Activated CD4-positive, alpha-beta T cell treated with anti-CD3 and anti-CD28 coated beads for 48 hours (primary cell): ENCODE data around the gene IRF6.

Source experiments
- DNase-seq: peaks from one replicate; pipeline ENCODE4 v3.0.0-alpha.2; 2020

The IRF6 gene

DNA sequence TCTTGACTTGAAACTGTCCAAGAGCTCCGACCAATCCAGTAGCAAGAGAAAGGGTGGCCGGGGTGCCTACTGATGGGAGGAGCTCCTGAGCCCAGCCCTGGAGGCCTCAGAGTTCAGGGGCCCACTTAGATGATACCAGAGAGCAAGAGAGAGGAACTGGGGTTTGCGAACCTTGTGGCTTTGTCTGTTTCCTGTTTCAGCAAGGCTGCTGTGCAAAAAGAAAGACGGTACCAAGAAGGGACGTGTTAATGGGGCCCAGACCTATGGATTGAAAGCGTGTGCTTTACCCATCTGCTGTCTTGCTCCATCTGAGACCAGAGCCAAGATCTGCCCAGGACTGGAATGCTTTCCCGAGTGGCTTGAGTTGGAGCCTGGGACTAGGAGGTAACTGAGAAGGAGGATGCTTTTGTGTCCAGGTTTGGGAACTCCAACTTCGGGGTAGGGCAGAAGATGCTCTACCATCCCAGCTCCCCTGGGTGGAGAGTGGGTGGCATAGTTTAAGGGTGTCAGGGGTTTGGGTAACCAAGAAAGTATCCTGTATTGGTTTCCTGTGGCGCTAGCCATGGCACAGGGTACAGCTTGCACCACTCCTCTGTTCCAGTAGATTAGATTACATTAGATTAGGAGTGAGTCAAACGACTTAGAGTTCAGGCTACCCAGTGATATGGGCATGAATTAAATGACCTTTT lies 49.9 kb downstream of the IRF6 start, which contains the start of gene TRAF3IP3:
TRAF3IP3 (plus strand) TSS at position 128 of the 689 bp plus-strand sequence. CDS start 3,987 bp downstream, outside the sequence.
- DNase-seq, result peak; percentile 87

DNA sequence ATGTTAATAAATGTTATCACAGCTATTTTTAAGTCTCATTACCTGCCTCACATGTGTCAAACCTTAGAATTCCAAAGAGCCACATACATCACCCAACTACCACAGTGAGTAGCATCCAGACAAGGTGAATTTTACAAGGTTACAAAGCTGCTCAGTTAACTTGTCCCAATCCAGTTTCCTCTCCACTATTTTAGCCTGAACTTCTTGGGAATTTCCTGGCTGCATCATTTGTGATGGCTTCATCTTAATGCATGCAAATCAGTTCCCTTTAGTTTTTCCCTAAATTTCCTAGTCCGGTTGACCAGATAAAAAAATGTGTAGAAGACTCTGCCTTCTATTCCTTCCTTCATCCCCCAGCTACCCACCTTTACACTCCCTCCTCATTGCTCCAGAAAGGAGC lies 50.7 kb downstream of the IRF6 start:
- no peak for DNase-seq

DNA sequence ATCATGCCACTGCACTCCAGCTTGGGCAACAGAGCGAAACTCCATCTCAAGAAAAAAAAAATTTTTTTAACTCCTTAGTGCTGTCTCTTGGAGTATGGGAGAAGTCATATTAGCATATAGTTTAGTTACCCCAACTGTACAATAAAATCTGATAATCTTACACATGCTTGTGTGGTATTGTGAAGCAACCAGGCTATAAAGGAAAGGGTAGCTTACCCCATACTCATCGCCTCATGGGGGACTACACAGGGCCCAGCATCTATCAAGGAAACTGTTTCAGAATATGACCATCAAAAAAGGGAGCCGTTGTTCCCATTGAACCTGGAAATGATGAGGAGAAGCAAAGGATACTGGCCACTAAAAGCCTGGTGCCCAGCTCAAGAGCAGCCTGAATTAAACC lies 53.1 kb downstream of the IRF6 start:
- no peak for DNase-seq

DNA sequence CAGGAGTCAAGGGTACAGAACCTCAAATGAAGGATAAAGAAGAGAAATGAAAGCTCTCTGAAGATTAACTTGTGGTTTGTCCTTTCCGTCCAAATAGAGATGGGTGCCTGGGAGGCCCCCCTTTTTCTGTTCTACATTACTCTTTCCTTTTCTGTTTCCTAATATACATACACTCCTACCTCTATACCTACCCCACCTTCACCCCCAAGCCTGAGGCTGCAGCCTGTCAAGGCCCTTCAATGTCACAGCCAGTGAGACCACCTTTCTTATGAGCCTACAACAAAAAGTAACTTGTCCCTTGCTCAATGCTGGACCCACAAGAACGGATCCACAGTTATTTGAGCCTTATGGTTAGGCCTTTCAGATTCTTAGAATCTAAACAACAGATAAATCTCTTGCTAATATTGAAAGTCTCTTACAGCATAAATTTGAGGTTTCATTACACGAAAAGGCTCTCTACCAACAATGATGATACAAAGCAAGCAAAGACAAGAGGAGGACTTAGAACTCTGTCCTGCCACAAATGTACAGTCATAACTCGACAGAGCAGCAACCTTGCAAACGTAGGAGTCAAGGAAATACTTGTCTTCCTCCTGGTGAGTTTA lies 54.2 kb downstream of the IRF6 start:
- DNase-seq, result peak; percentile 56

DNA sequence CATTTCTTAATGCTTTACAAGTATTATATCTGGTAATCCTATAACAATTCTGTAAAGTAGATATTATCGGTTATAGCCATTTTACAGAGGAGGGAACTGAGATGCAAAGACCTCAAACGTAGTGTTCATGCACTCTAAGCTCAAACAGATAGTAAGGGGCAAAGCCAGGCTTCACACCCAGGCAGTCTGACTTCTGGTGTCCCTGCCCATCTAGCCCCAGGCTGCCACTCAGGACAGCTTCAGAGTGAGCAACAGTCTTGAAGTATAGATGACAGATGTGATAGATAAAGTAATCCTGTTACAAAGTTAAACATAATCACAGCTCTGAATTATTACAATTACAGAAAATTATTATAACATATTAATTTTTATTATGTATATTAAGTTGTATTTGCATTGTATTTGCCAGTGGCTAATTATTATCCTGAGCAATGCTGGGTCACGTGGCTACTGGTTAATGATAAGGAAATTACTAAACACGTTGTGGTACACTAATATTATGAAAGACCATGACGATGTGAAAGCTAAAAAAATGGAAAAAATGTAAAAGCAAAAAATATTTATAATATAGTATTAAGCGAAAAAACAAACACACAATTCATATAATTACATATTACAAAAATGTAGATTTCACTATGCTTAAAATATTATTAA lies 56.1 kb downstream of the IRF6 start:
- DNase-seq, result no peak

DNA sequence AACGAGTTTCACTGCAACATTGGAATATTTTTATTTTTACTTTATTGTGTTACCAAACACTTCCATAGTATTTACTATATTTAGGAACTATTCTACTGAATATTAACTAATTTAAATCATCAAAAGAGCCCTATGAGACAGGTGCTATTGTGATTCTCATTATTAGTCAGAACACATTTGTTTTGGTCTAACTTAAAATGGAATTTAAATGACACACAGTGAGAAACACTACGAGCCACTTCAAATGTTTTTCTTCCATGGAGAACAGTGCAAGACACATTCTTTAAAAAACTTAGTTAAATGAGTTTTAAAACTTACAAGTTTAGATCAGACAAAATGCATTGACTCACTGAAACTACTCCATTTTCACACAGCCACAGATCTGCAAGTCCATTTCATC lies 56.7 kb downstream of the IRF6 start:
- no peak for DNase-seq

DNA sequence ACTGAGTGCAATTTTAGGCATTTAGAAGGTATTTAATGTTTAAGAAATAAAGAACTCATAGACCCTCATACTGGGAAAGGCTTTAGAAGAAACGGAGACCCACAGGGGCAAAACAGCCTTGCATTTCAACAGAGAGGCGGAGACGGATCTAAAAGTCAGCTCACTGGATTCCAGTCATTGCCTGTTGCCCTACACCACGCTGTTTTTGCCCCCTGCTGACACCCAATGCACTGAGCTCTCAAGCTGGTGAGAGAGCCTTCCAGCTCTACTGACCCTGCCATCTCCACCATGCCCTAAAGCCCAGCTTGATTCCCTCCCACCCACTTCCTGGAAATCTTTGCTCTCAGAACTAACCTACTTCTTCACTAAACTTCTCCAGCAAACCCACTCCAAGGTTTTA lies 57.3 kb downstream of the IRF6 start:
- DNase-seq, result peak; percentile 30

DNA sequence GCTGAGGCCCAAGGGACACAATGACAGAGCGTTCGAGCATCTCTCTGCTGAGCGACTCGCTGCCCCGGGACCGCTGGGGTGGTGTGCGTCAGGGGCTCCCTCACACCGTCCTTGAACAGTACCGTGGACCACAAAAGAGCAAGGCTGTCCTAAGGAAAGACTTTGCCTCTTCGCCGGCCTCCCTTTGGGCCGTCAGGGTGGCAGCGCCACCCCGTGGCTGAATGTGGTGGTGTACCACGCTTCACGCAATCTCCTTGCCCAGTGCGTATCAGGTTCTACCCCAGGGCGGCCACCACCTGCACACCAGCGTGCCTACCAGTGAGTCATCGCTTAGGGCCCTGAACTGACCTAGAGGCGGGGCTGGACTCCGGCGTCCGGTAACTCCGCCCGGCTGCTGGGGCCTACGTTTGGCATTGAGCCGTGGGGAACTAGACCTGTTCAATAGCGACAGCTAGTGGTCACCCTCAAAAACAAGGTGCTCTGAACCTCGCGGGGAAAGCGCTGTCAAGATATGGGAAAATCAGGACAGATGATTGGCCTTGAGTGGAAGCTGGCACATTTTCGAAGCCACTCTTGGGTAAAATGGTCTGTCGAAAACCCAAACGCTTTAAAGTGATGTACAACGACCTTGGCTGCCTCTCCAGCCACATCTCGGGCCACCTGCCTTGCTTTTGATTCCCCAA lies 58.2 kb downstream of the IRF6 start:
- DNase-seq, result peak; percentile 94

DNA sequence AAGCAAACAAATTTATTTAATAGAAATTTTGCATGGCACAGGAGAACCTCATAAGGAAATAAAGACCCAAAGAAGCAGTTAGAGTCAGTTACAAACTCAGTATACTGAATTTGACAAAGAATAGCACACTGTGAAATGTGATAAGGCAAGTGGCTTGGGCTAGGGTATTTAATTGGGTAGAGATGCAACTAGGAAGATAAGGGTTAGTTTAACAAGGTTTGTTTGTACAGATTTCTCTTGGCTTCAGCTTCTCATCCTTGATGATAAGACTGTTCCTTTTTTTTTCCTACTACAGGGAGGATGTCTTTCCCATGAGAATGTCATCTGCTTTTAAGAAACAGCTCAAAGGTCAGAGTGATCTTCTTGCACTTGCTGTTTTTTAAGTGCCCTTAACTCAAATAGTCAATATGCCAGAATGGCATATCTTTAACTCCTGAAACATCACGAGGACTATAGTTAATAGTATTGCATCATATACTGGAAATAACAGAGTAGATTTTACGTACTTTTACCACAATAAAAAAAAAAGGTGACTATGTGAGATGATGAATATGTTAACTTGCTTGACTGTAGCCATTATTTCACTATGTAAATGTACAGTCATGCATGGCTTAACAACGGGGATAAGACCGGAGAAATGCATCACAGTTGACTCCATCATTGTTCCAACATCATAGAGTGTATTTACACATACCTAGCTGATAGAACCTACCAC lies 59.3 kb downstream of the IRF6 start:
- no peak for DNase-seq

DNA sequence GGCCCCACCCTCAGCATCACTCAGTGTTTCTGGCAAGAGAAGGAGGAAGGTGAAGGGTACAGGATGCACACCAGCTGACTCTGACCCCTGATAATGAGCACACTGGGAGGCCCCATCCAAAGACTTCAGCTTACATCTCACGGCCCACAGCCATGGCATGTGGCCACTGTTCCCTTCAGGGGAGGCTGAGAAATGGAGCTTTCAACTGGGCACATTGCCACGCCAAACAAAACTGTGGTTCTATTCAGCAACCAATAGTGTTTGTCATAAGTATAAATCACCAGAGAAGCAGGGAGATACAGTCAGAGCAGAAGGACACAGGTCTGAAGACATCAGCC lies 62.8 kb downstream of the IRF6 start:
- DNase-seq, result no peak

DNA sequence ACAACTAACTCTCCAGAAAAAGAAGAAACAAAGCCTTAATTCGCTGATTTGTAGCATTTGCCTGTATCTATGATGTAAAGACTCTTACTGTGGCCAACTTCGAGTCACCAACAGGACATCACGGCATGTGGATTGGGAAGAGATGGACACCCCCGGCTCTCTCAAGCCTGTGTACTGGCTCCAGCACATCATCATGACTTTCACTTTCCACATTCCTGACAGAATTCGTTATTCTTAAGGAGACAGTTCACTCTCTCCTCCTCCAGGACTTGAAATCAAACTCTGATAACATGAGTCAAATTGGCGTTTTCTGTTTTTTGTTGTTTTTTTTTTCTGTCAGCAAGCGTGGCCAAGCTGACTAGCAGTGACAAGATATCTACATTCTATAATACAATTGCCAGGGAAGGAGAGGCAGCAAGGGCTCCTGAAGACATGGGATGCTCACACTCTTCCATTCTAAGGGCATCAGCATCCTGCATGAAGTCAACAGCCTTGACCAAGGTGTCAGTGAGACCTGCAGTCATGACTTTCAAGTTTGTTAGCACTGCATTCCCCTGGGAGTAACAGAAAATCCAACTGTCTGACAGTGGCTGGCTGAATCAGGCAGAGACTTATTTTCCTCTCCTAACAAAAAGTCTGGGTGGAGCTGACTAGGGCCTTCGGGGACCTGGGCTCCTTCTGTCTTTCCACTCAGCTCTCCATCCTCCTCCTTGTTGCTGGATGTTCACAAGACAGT lies 63.4 kb downstream of the IRF6 start:
- no peak for DNase-seq

DNA sequence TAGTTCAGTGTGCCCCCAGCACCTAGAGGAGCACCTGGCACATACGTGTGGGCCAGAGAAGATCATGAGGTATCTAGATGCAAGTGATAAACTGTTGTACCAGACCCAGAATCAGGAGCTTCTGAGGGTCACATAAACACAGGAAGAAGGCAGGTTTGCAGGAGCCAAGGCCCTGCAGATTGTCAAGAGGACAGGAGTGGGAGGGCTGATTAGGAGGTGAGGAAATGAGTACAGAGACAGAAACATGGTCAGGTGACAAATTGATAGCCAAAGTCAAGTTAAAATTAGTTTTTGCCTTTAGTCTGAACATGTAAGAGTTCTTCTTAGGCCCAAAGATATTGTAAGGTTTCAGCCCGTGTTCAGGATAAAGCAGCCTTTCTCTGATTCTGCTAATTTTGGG lies 64.1 kb downstream of the IRF6 start:
- no peak for DNase-seq

DNA sequence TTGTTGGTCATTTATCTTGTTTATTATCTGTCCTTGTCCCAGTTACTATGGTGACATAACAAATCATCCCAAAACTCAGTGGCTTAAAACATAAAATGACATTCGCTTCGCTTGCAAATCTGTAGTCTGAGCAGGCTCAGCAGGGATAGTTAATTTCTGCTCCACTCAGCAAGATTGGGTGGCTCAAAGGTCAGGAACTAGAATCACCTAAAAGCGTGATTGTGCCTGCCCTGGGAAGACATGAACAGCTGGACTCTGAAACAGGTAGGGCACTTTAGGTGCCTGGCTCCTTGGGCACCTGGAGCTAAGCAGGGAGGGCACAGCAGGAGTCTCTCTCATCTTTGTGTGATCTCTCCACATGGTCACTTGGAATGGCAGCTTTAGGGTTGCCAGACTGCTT lies 64.7 kb downstream of the IRF6 start:
- DNase-seq, result no peak

DNA sequence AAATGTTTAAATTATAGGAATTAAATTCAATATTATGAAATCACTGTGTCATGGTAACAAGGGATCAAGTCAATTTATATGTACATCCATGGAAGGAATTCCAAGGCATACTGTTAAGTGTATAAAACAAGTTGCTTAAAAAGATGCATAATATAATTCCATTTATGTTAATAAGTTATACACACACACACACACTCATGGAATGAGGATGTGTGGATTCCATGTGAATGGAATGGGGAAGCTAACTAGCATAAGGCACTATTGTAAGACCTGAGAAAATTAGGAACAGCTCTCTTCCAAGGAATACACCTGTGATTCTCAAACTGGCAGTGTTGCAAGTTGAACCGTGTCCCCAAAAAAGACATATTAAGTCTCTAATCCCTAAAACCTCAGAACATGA lies 67.7 kb downstream of the IRF6 start:
- no peak for DNase-seq

DNA sequence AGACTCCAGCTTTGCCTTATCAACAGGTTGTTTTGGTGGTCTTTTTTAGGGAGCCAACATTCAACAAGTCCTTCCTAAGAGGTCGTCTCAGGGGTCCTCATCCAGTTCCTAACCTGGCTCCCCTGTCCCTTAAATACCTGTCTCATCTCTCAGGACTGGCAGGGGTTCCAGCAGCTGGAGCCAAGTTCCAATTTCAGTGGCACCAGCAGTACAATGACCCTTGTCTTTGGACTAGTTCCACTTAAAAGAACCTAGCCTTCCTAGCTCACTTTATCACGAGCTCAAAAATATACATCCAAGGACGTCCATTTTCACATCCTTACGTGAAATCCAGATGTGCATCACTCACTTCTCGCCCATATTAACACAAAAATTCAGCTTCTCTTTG lies 68.8 kb downstream of the IRF6 start:
- no peak for DNase-seq

DNA sequence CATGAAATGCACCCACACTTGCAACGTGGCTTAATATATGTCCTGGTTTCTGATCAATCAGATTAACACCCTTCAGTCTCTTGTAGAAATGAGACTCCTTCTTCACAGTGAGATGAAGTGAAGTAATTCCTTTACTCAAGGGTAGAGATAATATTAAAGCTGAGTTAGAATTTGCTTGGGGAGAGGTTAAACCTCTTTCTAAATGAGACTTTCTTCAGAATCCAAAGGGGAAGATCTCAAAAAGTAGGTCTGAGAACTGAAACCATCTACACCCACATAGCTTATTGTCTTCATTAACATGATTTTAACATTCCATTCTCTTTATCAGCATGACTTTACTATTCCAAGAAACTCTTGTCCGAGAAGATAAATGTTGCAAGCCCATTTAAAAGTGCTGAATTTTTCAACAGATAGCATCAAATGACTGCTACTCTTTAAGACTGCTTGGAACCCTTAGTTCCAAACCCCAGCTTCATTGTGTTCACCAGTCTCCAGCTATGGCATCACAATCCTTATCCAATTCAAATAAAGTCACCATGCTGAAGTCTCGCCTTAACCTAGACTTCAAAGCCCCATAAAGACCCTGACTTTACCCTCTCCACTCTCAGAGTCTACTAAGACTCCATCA lies 69.3 kb downstream of the IRF6 start:
- no peak for DNase-seq
